ENCODE measurements around the gene UBXN2A. TPM values are rescaled to one million over a fixed set of nuclear protein-coding genes. Genes with fewer than 3 reads are reported as not detected.

Gene UBXN2A
- total RNA-seq, 1 experiment from 2014 or later, result 19.7 TPM

DNA sequence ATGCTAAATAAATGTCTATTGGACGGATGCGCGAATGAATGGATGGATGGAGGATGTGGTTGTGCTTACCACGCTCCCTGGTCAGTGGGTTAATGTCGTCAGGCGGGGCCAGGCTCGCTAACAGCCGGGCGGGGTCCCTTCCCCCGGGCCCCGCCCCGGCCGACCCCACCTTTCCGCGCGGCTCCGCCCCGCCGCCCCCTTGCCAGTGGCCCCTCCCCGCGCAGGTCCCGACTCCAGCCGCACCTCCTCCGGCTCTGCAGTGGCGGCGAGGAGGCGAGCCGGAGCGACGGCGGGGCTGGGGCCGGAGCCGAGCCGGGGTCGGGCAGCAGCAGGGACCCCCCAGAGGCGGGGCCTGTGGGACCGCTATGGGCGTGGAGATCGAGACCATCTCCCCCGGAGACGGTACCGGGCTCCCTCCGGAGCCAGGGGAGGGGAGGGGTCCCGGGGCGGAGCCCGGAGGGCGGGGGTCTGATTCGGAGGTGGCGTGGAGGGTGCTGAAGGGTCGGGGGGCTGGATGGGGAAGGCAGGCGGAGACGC, 109.3 kb downstream of the UBXN2A start, which contains the start of gene FKBP1B:
Gene FKBP1B (plus strand): TSS at position 257 of the 537 bp plus-strand sequence. CDS start 109 bp downstream, at position 366.
- no peaks in the 10 kb centered on the region for H3K79me1 ChIP-seq (ENCODE audit: insufficient read depth, low read depth, low read length, poor library complexity, severe bottlenecking)
- H4K8ac ChIP-seq (replicated peaks; ENCODE audit: insufficient read length, low read depth, low read length), result no peak within 1 kb of the TSS

More for the DNA sequence above, 109.3 kb downstream of the UBXN2A start, which contains the start of gene FKBP1B:
- Histone ChIP-seq H2BK20ac (ENCODE audit: low read depth, low read length, poor library complexity, severe bottlenecking) (no peak within 1 kb of the TSS), H3K9ac (ENCODE audit: extremely low read depth, insufficient read length, low read length) (peak within 1 kb of the TSS; percentile 26), H3K27ac (ENCODE audit: insufficient read length, low read depth, low read length) (no peak within 1 kb of the TSS), H3K27me3 (ENCODE audit: insufficient read depth, low read length) (no peaks in the 10 kb centered on the region), H2BK12ac (ENCODE audit: insufficient read length, low read depth, low read length) (no peak within 1 kb of the TSS), H3T11ph (ENCODE audit: low read length) (no peak within 1 kb of the TSS), H2BK5ac (ENCODE audit: insufficient read length, low read length) (no peak within 1 kb of the TSS), H4K91ac (ENCODE audit: insufficient read length, low read depth, low read length) (no peak within 1 kb of the TSS), H4K20me1 (ENCODE audit: control insufficient read depth, insufficient read depth, insufficient read length) (peaks cover 5% of the 10 kb centered on the region), H2AK5ac (ENCODE audit: insufficient read length, low read length) (no peak within 1 kb of the TSS), H2BK120ac (ENCODE audit: low read depth, low read length, poor library complexity, severe bottlenecking) (no peak within 1 kb of the TSS), H3K4ac (ENCODE audit: low read depth, low read length) (no peak within 1 kb of the TSS), H3K14ac (ENCODE audit: insufficient read depth, low read length) (no peak within 1 kb of the TSS), H3K18ac (ENCODE audit: insufficient read length, low read depth, low read length) (no peak within 1 kb of the TSS), H2AFZ (ENCODE audit: low read length) (no peak within 1 kb of the TSS), H2BK15ac (ENCODE audit: low read depth, low read length) (no peak within 1 kb of the TSS), H3K56ac (ENCODE audit: insufficient read length, low read depth, low read length) (no peak within 1 kb of the TSS), H3K9me3 (ENCODE audit: control insufficient read depth, low read depth, low read length) (no peaks in the 10 kb centered on the region), H3K4me2 (ENCODE audit: insufficient read depth, insufficient read length, low read length) (peak within 1 kb of the TSS; percentile 68), H3K79me2 (ENCODE audit: insufficient read depth, low read length) (peaks cover 2% of the 10 kb centered on the region; the same call in 1 of the 2 replicates), H3K23me2 (ENCODE audit: insufficient read length, low read depth, low read length, poor library complexity, severe bottlenecking) (peaks cover 9% of the 10 kb centered on the region), H4K5ac (ENCODE audit: insufficient read length, low read depth, low read length) (no peak within 1 kb of the TSS), H3K4me1 (ENCODE audit: insufficient read depth, low read length) (0 out of 2 replicates have a peak, but pooled peaks cover 1% of the 10 kb centered on the region), H3K23ac (ENCODE audit: insufficient read length, low read depth, low read length) (no peak within 1 kb of the TSS)
- H3K9me3 Mint-ChIP-seq, result no peaks in the 10 kb centered on the region
- peaks cover 15 to 22% of the 10 kb centered on the region in 2 experiments for H3K4me1 Mint-ChIP-seq
- peaks cover 5 to 6% (median 6%) of the 10 kb centered on the region in 3 experiments; a peak in 5 of 7 replicates for H3K36me3 Mint-ChIP-seq (ENCODE audit: insufficient read depth in 1 of 3, low read depth in 3 of 3)
- H3K27ac Mint-ChIP-seq, result peak within 1 kb of the TSS in 2 of 3 experiments; percentile 18 to 81; a peak in 2 of 7 replicates
- peak; percentile 90 for DNase-seq
- no peak for TF ChIP-seq CTCF (conservative IDR thresholded peaks at IDR 0.05)
- no peak within 1 kb of the TSS; a peak in 1 of 5 replicates for H3K4me3 Mint-ChIP-seq
- H3K27me3 Mint-ChIP-seq (ENCODE audit: low read depth), result no peaks in the 10 kb centered on the region
- no CpG with 5 or more reads among the region's 52 CpGs for WGBS (ENCODE audit: extremely low coverage, insufficient read length, low lambda C conversion rate)
